ENCODE measurements around the gene PGAP6. TPM values are rescaled to one million over a fixed set of nuclear protein-coding genes. Genes with fewer than 3 reads are reported as not detected.

The PGAP6 gene
- polyA plus RNA-seq, 2 of the 4 experiments (the other 2 are of a cell fraction), result 25.9 to 38.1 TPM

DNA sequence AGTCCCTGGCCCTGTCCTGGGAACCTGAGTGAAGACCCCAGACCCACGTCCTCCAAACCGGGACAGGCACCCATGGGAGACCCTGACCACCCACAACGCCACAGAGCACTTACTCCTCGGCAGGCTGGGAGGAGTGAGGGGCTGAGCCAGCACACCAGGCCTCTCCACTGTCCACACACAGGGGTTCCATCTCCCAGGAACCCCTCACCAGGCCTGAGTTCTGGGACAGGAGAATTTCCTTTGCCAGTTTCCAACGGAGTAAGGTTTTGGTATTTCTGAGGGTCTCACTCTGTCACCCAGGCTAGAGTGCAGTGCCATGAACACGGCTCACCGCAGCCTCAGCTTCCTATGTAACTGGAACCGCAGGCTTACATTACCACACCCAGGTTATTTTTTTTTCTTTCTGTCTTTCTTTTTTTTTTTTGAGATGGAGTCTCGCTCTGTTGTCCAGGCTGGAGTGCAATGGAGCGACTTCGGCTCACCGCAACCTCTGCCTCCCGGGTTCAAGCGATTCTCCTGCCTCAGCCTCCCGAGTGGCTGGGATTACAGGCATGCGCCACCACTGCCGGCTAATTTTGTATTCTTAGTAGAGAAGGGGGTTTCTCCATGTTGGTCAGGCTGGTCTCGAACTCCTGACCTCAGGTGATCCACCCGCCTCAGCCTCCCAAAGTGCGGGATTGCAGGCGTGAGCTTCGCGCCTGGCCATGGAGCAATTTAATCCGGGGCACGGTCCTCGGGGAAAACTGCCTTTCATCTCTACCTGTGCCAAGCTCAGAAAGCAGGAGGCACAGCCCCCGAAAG lies 1.6 kb downstream of the PGAP6 start (continued):
- TF ChIP-seq, protein P1, sequence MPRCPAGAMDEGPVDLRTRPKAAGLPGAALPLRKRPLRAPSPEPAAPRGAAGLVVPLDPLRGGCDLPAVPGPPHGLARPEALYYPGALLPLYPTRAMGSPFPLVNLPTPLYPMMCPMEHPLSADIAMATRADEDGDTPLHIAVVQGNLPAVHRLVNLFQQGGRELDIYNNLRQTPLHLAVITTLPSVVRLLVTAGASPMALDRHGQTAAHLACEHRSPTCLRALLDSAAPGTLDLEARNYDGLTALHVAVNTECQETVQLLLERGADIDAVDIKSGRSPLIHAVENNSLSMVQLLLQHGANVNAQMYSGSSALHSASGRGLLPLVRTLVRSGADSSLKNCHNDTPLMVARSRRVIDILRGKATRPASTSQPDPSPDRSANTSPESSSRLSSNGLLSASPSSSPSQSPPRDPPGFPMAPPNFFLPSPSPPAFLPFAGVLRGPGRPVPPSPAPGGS (IDR thresholded peaks at IDR 0.05), result no peak
- TF ChIP-seq JUNB (IDR thresholded peaks at IDR 0.05), result no peak
- no peak for TF ChIP-seq MYC (IDR thresholded peaks at IDR 0.05; ENCODE audit: borderline replicate concordance, low read length)

DNA sequence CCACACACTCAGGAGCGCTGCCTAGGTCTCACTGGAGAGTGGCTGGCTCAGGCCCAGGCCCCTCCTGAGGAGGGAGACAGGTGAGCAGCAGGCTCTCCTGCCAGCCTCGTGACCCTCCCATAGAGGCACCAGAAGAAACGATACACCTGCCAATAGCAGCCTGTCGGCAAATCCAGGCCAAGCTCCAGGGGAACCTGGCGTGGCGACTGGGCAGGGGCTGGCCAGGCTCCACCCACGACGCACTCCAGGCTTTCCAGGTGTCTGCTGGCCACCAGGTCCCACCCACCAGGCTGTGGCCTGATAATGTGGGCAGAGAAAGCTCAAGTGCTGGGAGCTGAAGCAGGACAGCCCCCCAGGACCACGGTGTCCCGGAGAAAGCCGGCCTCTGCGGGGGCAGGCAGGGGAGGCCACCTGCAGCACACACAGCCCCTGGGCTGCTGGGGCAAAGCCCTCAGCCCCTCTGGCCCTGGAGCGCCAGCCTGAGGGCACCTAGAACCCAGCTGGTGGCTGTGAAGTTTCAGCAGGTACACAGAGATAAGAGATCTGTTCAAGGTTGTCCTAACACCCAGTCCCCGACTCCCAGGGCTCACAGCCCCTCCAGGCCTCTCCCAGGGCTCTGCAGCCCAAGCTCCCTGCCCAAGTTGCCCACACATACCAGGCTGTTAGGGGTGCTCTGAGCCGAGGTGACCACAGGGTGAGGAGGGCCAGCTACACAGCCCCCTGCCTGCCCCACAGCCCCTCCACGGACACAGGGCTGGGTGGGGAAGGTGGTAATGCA lies 2.4 kb downstream of the PGAP6 start:
- FAIRE-seq, result no peak
- POLR2A ChIA-PET, result no interaction called here

DNA sequence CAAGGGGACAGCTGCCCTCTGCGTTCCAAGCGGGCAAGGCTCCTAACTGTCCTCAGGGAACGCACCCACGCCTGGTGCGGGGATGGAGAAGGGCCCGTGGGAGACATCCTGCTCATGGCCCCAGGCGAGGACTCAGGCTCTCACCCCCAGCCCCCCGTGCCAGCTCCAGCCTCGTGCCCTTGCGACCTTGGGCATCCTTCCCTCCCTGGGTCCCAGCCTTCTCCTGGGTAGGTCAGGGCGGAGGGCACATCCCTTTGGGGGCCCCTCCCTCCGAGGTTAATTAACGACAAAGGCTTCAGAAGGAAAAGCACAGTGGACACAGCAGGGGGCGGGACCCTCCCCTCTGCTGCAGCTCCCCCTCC lies 3.0 kb downstream of the PGAP6 start:
- POLR2A ChIA-PET, result no interaction called here
- Histone ChIP-seq H3K9me3 (no peaks in the 10 kb centered on the region), H3K27ac (no peak overlapping the region), H3K4me2 (no peak overlapping the region), H3K4me3 (no peak overlapping the region), H3K4me1 (peaks cover 10% of the 10 kb centered on the region; the same call in 2 of the 3 replicates)
- no peak for TF ChIP-seq NPAS2 (CRISPR knock-in tag; IDR thresholded peaks at IDR 0.05; ENCODE audit: borderline replicate concordance)
- no peak for TF ChIP-seq JUN (IDR thresholded peaks at IDR 0.05)
- no peak for TF ChIP-seq CHD4 (IDR thresholded peaks at IDR 0.05; ENCODE audit: borderline replicate concordance)
- no peak for TF ChIP-seq TFCP2L1 (CRISPR knock-in tag; IDR thresholded peaks at IDR 0.05)
- TF ChIP-seq, protein P2, sequence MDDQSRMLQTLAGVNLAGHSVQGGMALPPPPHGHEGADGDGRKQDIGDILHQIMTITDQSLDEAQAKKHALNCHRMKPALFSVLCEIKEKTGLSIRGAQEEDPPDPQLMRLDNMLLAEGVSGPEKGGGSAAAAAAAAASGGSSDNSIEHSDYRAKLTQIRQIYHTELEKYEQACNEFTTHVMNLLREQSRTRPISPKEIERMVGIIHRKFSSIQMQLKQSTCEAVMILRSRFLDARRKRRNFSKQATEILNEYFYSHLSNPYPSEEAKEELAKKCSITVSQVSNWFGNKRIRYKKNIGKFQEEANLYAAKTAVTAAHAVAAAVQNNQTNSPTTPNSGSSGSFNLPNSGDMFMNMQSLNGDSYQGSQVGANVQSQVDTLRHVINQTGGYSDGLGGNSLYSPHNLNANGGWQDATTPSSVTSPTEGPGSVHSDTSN (IDR thresholded peaks at IDR 0.05), result no peak
- no peak for TF ChIP-seq BHLHE40 (IDR thresholded peaks at IDR 0.05; ENCODE audit: low read depth, low read length)
- no peak for TF ChIP-seq CEBPB (IDR thresholded peaks at IDR 0.05)
- no peak for TF ChIP-seq CBX2 (IDR thresholded peaks at IDR 0.05; ENCODE audit: borderline replicate concordance, low read depth)
- TF ChIP-seq, protein P3, sequence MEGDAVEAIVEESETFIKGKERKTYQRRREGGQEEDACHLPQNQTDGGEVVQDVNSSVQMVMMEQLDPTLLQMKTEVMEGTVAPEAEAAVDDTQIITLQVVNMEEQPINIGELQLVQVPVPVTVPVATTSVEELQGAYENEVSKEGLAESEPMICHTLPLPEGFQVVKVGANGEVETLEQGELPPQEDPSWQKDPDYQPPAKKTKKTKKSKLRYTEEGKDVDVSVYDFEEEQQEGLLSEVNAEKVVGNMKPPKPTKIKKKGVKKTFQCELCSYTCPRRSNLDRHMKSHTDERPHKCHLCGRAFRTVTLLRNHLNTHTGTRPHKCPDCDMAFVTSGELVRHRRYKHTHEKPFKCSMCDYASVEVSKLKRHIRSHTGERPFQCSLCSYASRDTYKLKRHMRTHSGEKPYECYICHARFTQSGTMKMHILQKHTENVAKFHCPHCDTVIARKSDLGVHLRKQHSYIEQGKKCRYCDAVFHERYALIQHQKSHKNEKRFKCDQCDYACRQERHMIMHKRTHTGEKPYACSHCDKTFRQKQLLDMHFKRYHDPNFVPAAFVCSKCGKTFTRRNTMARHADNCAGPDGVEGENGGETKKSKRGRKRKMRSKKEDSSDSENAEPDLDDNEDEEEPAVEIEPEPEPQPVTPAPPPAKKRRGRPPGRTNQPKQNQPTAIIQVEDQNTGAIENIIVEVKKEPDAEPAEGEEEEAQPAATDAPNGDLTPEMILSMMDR (IDR thresholded peaks at IDR 0.05), result no peak
- TF ChIP-seq SREBF2 (IDR thresholded peaks at IDR 0.05), result no peak
- no peak for TF ChIP-seq FOSL2 (IDR thresholded peaks at IDR 0.05)
- no peak for TF ChIP-seq FOSL2 (CRISPR knock-in tag; IDR thresholded peaks at IDR 0.05)
- FAIRE-seq, result no peak
- ATAC-seq, result no peak
- CTCF ChIA-PET, result interaction anchor here (1.2 to 3.4 kb wide), 2 partner anchors 8 to 16 kb away, joined by 5 to 11 read pairs; partner anchors contain the start of gene MRPL28
- 70% methylated on average over 7 of the region's 14 CpGs for WGBS (ENCODE audit: missing lambda C conversion rate)
- no peak for DNase-seq (ENCODE audit: low read depth in 1 of 2, low spot score in 1 of 2)

More for the DNA sequence above, 2.4 kb downstream of the PGAP6 start:
- CTCF ChIA-PET, result interaction anchor here (1.2 to 3.4 kb wide), 2 partner anchors 9 to 17 kb away, joined by 5 to 11 read pairs; partner anchors contain the start of gene MRPL28
- DNase-seq (ENCODE audit: low read depth in 1 of 2, low spot score in 1 of 2), result no peak
- peaks cover 10% of the 10 kb centered on the region; the same call in 2 of the 3 replicates for H3K4me1 ChIP-seq
- no peak for ATAC-seq
- WGBS (ENCODE audit: missing lambda C conversion rate), result 86% methylated on average over 10 of the region's 16 CpGs
- H3K27ac ChIP-seq, result no peak overlapping the region
- no peaks in the 10 kb centered on the region for H3K9me3 ChIP-seq
- H3K4me2 ChIP-seq, result no peak overlapping the region
- no peak for TF ChIP-seq FOSL2 (IDR thresholded peaks at IDR 0.05)
- no peak for TF ChIP-seq FOSL2 (CRISPR knock-in tag; IDR thresholded peaks at IDR 0.05)
- TF ChIP-seq ZC3H11A (IDR thresholded peaks at IDR 0.05), result no peak
- no peak for TF ChIP-seq ZSCAN20 (CRISPR knock-in tag; IDR thresholded peaks at IDR 0.05)
- TF ChIP-seq BHLHE40 (IDR thresholded peaks at IDR 0.05; ENCODE audit: low read depth, low read length), result no peak
- TF ChIP-seq GATA3 (IDR thresholded peaks at IDR 0.05; ENCODE audit: borderline replicate concordance), result no peak
- no peak for TF ChIP-seq TFCP2L1 (CRISPR knock-in tag; IDR thresholded peaks at IDR 0.05)
- no peak for TF ChIP-seq PHF8 (IDR thresholded peaks at IDR 0.05; ENCODE audit: borderline replicate concordance, low read depth)
- TF ChIP-seq CBX2 (IDR thresholded peaks at IDR 0.05; ENCODE audit: borderline replicate concordance, low read depth), result no peak
- TF ChIP-seq FOSB (CRISPR knock-in tag; IDR thresholded peaks at IDR 0.05), result no peak
- TF ChIP-seq TP53 (CRISPR knock-in tag; IDR thresholded peaks at IDR 0.05), result no peak
- TF ChIP-seq MAZ (IDR thresholded peaks at IDR 0.05; ENCODE audit: borderline replicate concordance, low read depth, low read length), result no peak
- TF ChIP-seq, protein P4, sequence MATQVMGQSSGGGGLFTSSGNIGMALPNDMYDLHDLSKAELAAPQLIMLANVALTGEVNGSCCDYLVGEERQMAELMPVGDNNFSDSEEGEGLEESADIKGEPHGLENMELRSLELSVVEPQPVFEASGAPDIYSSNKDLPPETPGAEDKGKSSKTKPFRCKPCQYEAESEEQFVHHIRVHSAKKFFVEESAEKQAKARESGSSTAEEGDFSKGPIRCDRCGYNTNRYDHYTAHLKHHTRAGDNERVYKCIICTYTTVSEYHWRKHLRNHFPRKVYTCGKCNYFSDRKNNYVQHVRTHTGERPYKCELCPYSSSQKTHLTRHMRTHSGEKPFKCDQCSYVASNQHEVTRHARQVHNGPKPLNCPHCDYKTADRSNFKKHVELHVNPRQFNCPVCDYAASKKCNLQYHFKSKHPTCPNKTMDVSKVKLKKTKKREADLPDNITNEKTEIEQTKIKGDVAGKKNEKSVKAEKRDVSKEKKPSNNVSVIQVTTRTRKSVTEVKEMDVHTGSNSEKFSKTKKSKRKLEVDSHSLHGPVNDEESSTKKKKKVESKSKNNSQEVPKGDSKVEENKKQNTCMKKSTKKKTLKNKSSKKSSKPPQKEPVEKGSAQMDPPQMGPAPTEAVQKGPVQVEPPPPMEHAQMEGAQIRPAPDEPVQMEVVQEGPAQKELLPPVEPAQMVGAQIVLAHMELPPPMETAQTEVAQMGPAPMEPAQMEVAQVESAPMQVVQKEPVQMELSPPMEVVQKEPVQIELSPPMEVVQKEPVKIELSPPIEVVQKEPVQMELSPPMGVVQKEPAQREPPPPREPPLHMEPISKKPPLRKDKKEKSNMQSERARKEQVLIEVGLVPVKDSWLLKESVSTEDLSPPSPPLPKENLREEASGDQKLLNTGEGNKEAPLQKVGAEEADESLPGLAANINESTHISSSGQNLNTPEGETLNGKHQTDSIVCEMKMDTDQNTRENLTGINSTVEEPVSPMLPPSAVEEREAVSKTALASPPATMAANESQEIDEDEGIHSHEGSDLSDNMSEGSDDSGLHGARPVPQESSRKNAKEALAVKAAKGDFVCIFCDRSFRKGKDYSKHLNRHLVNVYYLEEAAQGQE (IDR thresholded peaks at IDR 0.05), result no peak
- no peak for TF ChIP-seq RNF2 (IDR thresholded peaks at IDR 0.05; ENCODE audit: borderline replicate concordance, low read depth)
- no peak for TF ChIP-seq CHD4 (IDR thresholded peaks at IDR 0.05; ENCODE audit: borderline replicate concordance)
- H3K4me3 ChIP-seq, result no peak overlapping the region
